H1 (cell line): ENCODE results near the gene SH3GL1. TPM values are rescaled to one million over a fixed set of nuclear protein-coding genes. Genes with fewer than 3 reads are reported as not detected.

Experiments
- CTCF ChIA-PET: fragments of 300-600 bp; sonication (Branson Sonifier 250); formaldehyde crosslinking; loops from one replicate; lab custom pipeline; 2021; ENCODE audit not compliant: partially characterized antibody; lab: Charles Lee
- POLR2A ChIA-PET: fragments of 300-600 bp; sonication (Branson Sonifier 250); formaldehyde crosslinking; loops from one replicate; lab custom pipeline; 2021; ENCODE audit warnings: inconsistent platforms; ENCODE audit not compliant: partially characterized antibody; lab: Charles Lee
- DNase-seq, 2 experiments: peaks; one replicate each; pipeline versions ENCODE4 v3.0.0 to v3.0.0-alpha.2; 2010 to 2022; ENCODE audit warnings: low spot score in 2 of 2, low read depth in 1 of 2, mixed read lengths in 1 of 2
- FAIRE-seq: peaks from 2 replicates; lab custom pipeline; 2011; peaks lifted over from hg19 to GRCh38; lab: Jason Lieb, UNC
- H2AFZ ChIP-seq: 2 replicates; pipeline ENCODE4 v1.8.1; 2012; ENCODE audit warnings: low read length, inconsistent platforms
- H2AK5ac ChIP-seq: 2 replicates; pipeline ENCODE4 v1.6.1; 2013; ENCODE audit warnings: low read depth, low read length
- H2BK120ac ChIP-seq: replicated peaks from 2 replicates; pipeline ENCODE3; 2013; ENCODE audit warnings: low read depth, low read length, inconsistent platforms
- H2BK12ac ChIP-seq: 2 replicates; pipeline ENCODE4 v1.6.1; 2013; ENCODE audit warnings: low read depth, low read length
- H2BK15ac ChIP-seq: 2 replicates; pipeline ENCODE4 v1.6.1; 2013; ENCODE audit warnings: low read length
- H2BK20ac ChIP-seq: 2 replicates; pipeline ENCODE4 v1.6.1; 2013; ENCODE audit warnings: low read length
- H2BK5ac ChIP-seq: 2 replicates; pipeline ENCODE4 v1.6.1; 2013; ENCODE audit warnings: low read depth, low read length
- H3K14ac ChIP-seq: 2 replicates; pipeline ENCODE4 v1.6.1; 2013; ENCODE audit warnings: inconsistent platforms; ENCODE audit not compliant: insufficient read length
- H3K18ac ChIP-seq: 2 replicates; pipeline ENCODE4 v1.6.1; 2013; ENCODE audit warnings: low read length; ENCODE audit errors: extremely low read depth
- H3K23ac ChIP-seq: 2 replicates; pipeline ENCODE4 v1.6.1; 2013; ENCODE audit warnings: inconsistent platforms; ENCODE audit not compliant: insufficient read length
- H3K23me2 ChIP-seq: 2 replicates; pipeline ENCODE4 v1.6.1; 2013; ENCODE audit warnings: low read depth, low read length
- H3K27ac ChIP-seq: 2 replicates; pipeline ENCODE4 v1.6.1; 2011; ENCODE audit warnings: low read depth, low read length, inconsistent platforms
- H3K27me3 ChIP-seq, 4 experiments: replicated peaks in 1 of 4; 1 replicate in 1 of 4; 2 replicates in 3 of 4; pipeline versions ENCODE4 v1.6.1 to v1.8.1; 2011 to 2013; ENCODE audit warnings: low read length in 3 of 4, mild to moderate bottlenecking in 3 of 4, inconsistent platforms in 2 of 4, mixed read lengths in 2 of 4, moderate library complexity in 1 of 4; ENCODE audit not compliant: control insufficient read depth in 3 of 4, insufficient read depth in 3 of 4; ENCODE audit errors: extremely low read depth in 1 of 4
- H3K36me3 ChIP-seq, 4 experiments: 2 replicates each; pipeline versions ENCODE4 v1.6.1 to v1.8.1; 2011 to 2013; ENCODE audit warnings: mild to moderate bottlenecking in 4 of 4, low read length in 3 of 4, moderate library complexity in 2 of 4, control low read depth in 1 of 4, inconsistent platforms in 1 of 4; ENCODE audit not compliant: insufficient read depth in 4 of 4, control insufficient read depth in 2 of 4
- H3K4ac ChIP-seq: replicated peaks from 2 replicates; pipeline ENCODE3; 2013; ENCODE audit warnings: low read length, low read depth, mixed read lengths, inconsistent platforms; ENCODE audit not compliant: insufficient read length
- H3K4me1 ChIP-seq, 4 experiments: replicated peaks in 1 of 4; 1 replicate in 1 of 4; 2 replicates in 3 of 4; pipeline versions ENCODE4 v1.6.1 to v1.8.1; 2011 to 2013; ENCODE audit warnings: low read length in 3 of 4, inconsistent platforms in 2 of 4, mixed read lengths in 1 of 4; ENCODE audit not compliant: insufficient read depth in 4 of 4, control insufficient read depth in 3 of 4
- H3K4me2 ChIP-seq, 2 experiments: 2 replicates each; pipeline versions ENCODE4 v1.6.1 to v1.8.1; 2011 to 2013; ENCODE audit warnings: low read depth in 2 of 2, low read length in 2 of 2, control low read depth in 1 of 2, inconsistent platforms in 1 of 2, mild to moderate bottlenecking in 1 of 2; ENCODE audit not compliant: insufficient read depth in 1 of 2
- H3K4me3 ChIP-seq, 4 experiments: fragments of 200-600, 300-600 bp in 1 of 4; sonication (generic), shearing (Covaris generic), sonication (Bioruptor Twin) in 1 of 4; 2 replicates each; pipeline versions ENCODE4 v1.5.1 to v1.8.1; 2011 to 2016; ENCODE audit warnings: low read length in 4 of 4, low read depth in 3 of 4, control low read depth in 2 of 4, inconsistent platforms in 2 of 4, mild to moderate bottlenecking in 2 of 4, mixed read lengths in 1 of 4, moderate library complexity in 1 of 4; ENCODE audit not compliant: insufficient read depth in 2 of 4; ENCODE audit errors: extremely low read depth in 1 of 4
- H3K56ac ChIP-seq: replicated peaks from 2 replicates; pipeline ENCODE3; 2013; ENCODE audit warnings: low read depth, mild to moderate bottlenecking, mixed read lengths, low read length, inconsistent platforms; ENCODE audit not compliant: insufficient read length
- H3K79me1 ChIP-seq: 2 replicates; pipeline ENCODE4 v1.6.1; 2013; ENCODE audit warnings: low read depth, low read length, control low read depth
- H3K79me2 ChIP-seq, 2 experiments: 2 replicates each; pipeline versions ENCODE4 v1.6.1 to v1.8.1; 2012 to 2013; ENCODE audit warnings: low read length in 2 of 2, mild to moderate bottlenecking in 2 of 2, inconsistent platforms in 1 of 2; ENCODE audit not compliant: insufficient read depth in 2 of 2, control insufficient read depth in 1 of 2
- H3K9ac ChIP-seq, 4 experiments: replicated peaks in 1 of 4; 1 replicate in 1 of 4; 2 replicates in 3 of 4; pipeline versions ENCODE4 v1.6.1 to v1.8.1; 2011 to 2013; ENCODE audit warnings: low read depth in 3 of 4, low read length in 3 of 4, control low read depth in 2 of 4, mild to moderate bottlenecking in 2 of 4, moderate library complexity in 2 of 4, inconsistent platforms in 1 of 4; ENCODE audit errors: extremely low read depth in 1 of 4
- H3K9me3 ChIP-seq, 2 experiments: 2 replicates each; pipeline versions ENCODE4 v1.6.1 to v1.8.1; 2012 to 2013; ENCODE audit warnings: mild to moderate bottlenecking in 2 of 2, moderate library complexity in 2 of 2, control low read depth in 1 of 2, inconsistent platforms in 1 of 2, low read depth in 1 of 2, low read length in 1 of 2, mixed read lengths in 1 of 2; ENCODE audit not compliant: insufficient read depth in 2 of 2
- H4K20me1 ChIP-seq, 2 experiments: replicated peaks in 1 of 2; 2 replicates each; pipeline versions ENCODE3 to v1.8.1; 2011 to 2013; ENCODE audit warnings: inconsistent platforms in 2 of 2, low read length in 2 of 2, mild to moderate bottlenecking in 1 of 2; ENCODE audit not compliant: insufficient read depth in 2 of 2, control insufficient read depth in 1 of 2
- H4K5ac ChIP-seq: 2 replicates; pipeline ENCODE4 v1.6.1; 2013; ENCODE audit warnings: low read length, low read depth, mixed read lengths, inconsistent platforms; ENCODE audit not compliant: insufficient read length
- H4K8ac ChIP-seq: 2 replicates; pipeline ENCODE4 v1.8.0; 2013; ENCODE audit warnings: mild to moderate bottlenecking, moderate library complexity, low read length, inconsistent platforms; ENCODE audit not compliant: insufficient read depth; ENCODE audit errors: extremely low read depth
- H4K91ac ChIP-seq: replicated peaks from 2 replicates; pipeline ENCODE3; 2013; ENCODE audit warnings: low read length, mixed read lengths, inconsistent platforms; ENCODE audit not compliant: insufficient read length
- E2F6 ChIP-seq: IDR thresholded peaks from 2 replicates; pipeline ENCODE4 v1.6.1; 2012; ENCODE audit warnings: inconsistent platforms
- EZH2 ChIP-seq: fragments of 200-600 bp; sonication (generic); IDR thresholded peaks from 2 replicates; pipeline ENCODE4 v1.7.1; 2012; ENCODE audit warnings: low read depth, mild to moderate bottlenecking, moderate library complexity, low read length, inconsistent platforms; ENCODE audit not compliant: severe bottlenecking
- HDAC2 ChIP-seq, 2 experiments: fragments of 300-600 bp in 1 of 2; sonication (generic) in 1 of 2; IDR thresholded peaks; 2 replicates each; pipeline ENCODE4 v1.6.1; 2011 to 2012; ENCODE audit warnings: low read depth in 2 of 2, low read length in 2 of 2, mild to moderate bottlenecking in 2 of 2, moderate library complexity in 2 of 2, borderline replicate concordance in 1 of 2, inconsistent platforms in 1 of 2
- KDM1A ChIP-seq: fragments of 200-600, 300-600 bp; sonication (generic); IDR thresholded peaks from 2 replicates; pipeline ENCODE4 v1.7.1; 2016; ENCODE audit warnings: mild to moderate bottlenecking, low read length, borderline replicate concordance
- KDM4A ChIP-seq: IDR thresholded peaks from one replicate; pipeline ENCODE4 v1.7.1; 2012; ENCODE audit warnings: low read depth, mild to moderate bottlenecking, moderate library complexity, low read length, inconsistent platforms; ENCODE audit not compliant: severe bottlenecking
- MAFK ChIP-seq: IDR thresholded peaks from 2 replicates; pipeline ENCODE4 v1.6.1; 2012; ENCODE audit warnings: low read depth, mild to moderate bottlenecking, improper control_type of control experiment, low read length
- POLR2AphosphoS5 ChIP-seq: IDR thresholded peaks from 2 replicates; pipeline ENCODE4 v1.6.1; 2011; ENCODE audit warnings: low read depth, low read length
- RAD21 ChIP-seq, 2 experiments: IDR thresholded peaks in 1 of 2; conservative IDR thresholded peaks in 1 of 2; 2 replicates each; pipeline ENCODE4 v1.6.1; 2011; ENCODE audit warnings: low read depth in 2 of 2, low read length in 2 of 2, improper control_type of control experiment in 1 of 2, inconsistent platforms in 1 of 2, mild to moderate bottlenecking in 1 of 2, moderate library complexity in 1 of 2
- TBP ChIP-seq: IDR thresholded peaks from 2 replicates; pipeline ENCODE4 v1.6.1; 2011; ENCODE audit warnings: low read depth, low read length, improper control_type of control experiment
- WGBS, 2 experiments: shearing (Covaris generic) in 1 of 2; methylation state at CpG; one replicate each; pipeline versions ENCODE4 v1.1.6 to v1.1.7; 2013 to 2015; ENCODE audit warnings: low lambda C conversion rate in 2 of 2, mixed read lengths in 2 of 2, inconsistent platforms in 1 of 2, low coverage in 1 of 2, missing lambda C conversion rate in 1 of 2; ENCODE audit not compliant: insufficient replicate concordance in 2 of 2, insufficient coverage in 1 of 2, insufficient read length in 1 of 2; ENCODE audit errors: extremely low coverage in 1 of 2, missing lambda C conversion rate in 1 of 2; 5-methylcytosine and 5-hydroxymethylcytosine counted together
- polyA plus RNA-seq, 7 experiments: library from polyadenylated mRNA; depleted of rRNA in 3 of 7; stranded (reverse) in 5 of 7; unstranded in 2 of 7; fragments of >200 nt in 5 of 7; fragments of 200-250 nt in 2 of 7; gene quantifications; 1 replicate in 5 of 7; 2 replicates in 1 of 7; 4 replicates in 1 of 7; pipeline versions ENCODE4 v1.2.1 to v1.2.3, GENCODE V29; 2011 to 2013; ENCODE audit warnings: missing spikeins in 2 of 7, mixed read lengths in 2 of 7
- total RNA-seq: library from RNA; stranded (reverse); fragmentation: NEBNext Ultra II Directional; extraction: Animal tissue kit (Norgen Biotek cat#: 25700); gene quantifications from 2 replicates; pipeline ENCODE4 v1.2.1, GENCODE V29; 2021

Gene SH3GL1
- total and polyA plus RNA-seq, 2 of the 8 experiments (the other 6 are each of a cell fraction or from before 2014, with no cell fraction given) = 81.5 to 102 TPM

GRCh38 chr19:4342615-4343369 is 57.6 kb downstream of the SH3GL1 start:
- Histone ChIP-seq H4K5ac (peak overlapping the region; percentile 98), H4K8ac (peak overlapping the region; percentile 97), H3K9me3 (no peaks in the 10 kb centered on the region), H3K23me2 (peaks cover 20% of the 10 kb centered on the region), H3K18ac (peak overlapping the region; percentile 99), H3K27me3 (no peaks in the 10 kb centered on the region), H2AFZ (peak overlapping the region; percentile 91), H3K23ac (no peak overlapping the region), H3K79me2 (peaks cover 0 to 5% of the 10 kb centered on the region in 2 experiments; a peak in 1 of 4 replicates), H2AK5ac (no peak overlapping the region), H3K9ac (peak overlapping the region; percentile 78 to 91 (median 90)), H2BK5ac (peak overlapping the region; percentile 93), H3K4me1 (peaks cover 0 to 16% (median 8%) of the 10 kb centered on the region in 4 experiments; a peak in 6 of 7 replicates), H2BK20ac (peak overlapping the region; percentile 9; the same call in 1 of the 2 replicates), H2BK120ac (peak overlapping the region; percentile 60), H3K79me1 (no peaks in the 10 kb centered on the region), H3K4me3 (peak overlapping the region; percentile 66 to 92 (median 78)), H4K20me1 (peaks cover 0 to 5% of the 10 kb centered on the region in 2 experiments), H3K4ac (peak overlapping the region; percentile 100), H3K4me2 (peak overlapping the region; percentile 62 to 99), H2BK12ac (no peak overlapping the region; the same call in 1 of the 2 replicates), H3K14ac (no peak overlapping the region), H2BK15ac (no peak overlapping the region), H3K56ac (peak overlapping the region; percentile 98), H4K91ac (peak overlapping the region; percentile 100), H3K36me3 (peaks cover 0 to 12% (median 3%) of the 10 kb centered on the region in 4 experiments; a peak in 2 of 8 replicates), H3K27ac (peak overlapping the region; percentile 96)
- DNase-seq (peak; percentile 94 to 97), FAIRE-seq (peak; percentile 94)
- CTCF ChIA-PET = interaction anchor here (0.8 to 20.4 kb wide), 12 partner anchors 9 to 191 kb away, joined by 3 to 311 read pairs (median 4); partner anchors contain the start of genes SH3GL1 and SHD
- 1% methylated on average over 39 of the region's 39 CpGs; no CpG with 5 or more reads in 1 of the 2 experiments for WGBS, 2 experiments
- POLR2A ChIA-PET = interaction anchor here (0.5 to 5.6 kb wide), 36 partner anchors 11 to 368 kb away, joined by 3 to 72 read pairs (median 5); partner anchors contain the start of genes CHAF1A, FSD1 and YJU2
- TF ChIP-seq RAD21 (IDR thresholded peaks at IDR 0.05 in 1 of 2, conservative IDR thresholded peaks at IDR 0.05 in 1 of 2; ENCODE audit: low read depth in 2 of 2, low read length in 2 of 2) (peak; percentile 17 to 23; a peak in 2 of 4 replicates), TBP (peak; percentile 25), MAFK (peak; percentile 56; the same call in 1 of the 2 replicates), E2F6 (0 out of 2 replicates have a peak, but pooled peaks have one; percentile 13), KDM1A (0 out of 2 replicates have a peak, but pooled peaks have one; percentile 52), POLR2AphosphoS5 (peak; percentile 95), EZH2 (peak; percentile 69), KDM4A (peak; percentile 17), HDAC2 (IDR thresholded peaks at IDR 0.05; ENCODE audit: borderline replicate concordance in 1 of 2, low read depth in 2 of 2, low read length in 2 of 2) (no peak)
